GM19023 (cell line): ENCODE results near the gene NUP85.
"Not testable (repeated sequence)": the region's sequence is repeated elsewhere in the genome, so short reads cannot be mapped to it uniquely, and the experiment has no call there.

Source experiments
- ATAC-seq: cut with Tn5 transposase; IDR thresholded peaks from one replicate; pipeline ENCODE4 v1.9.1; 2021; ENCODE audit warnings: mild to moderate bottlenecking, moderate library complexity; ENCODE audit not compliant: unreplicated experiment

Gene NUP85

GRCh38 chr17:75266316-75267152 lies 61.1 kb downstream of the NUP85 start:
- no peak for ATAC-seq

GRCh38 chr17:75267153-75267410 lies 61.6 kb downstream of the NUP85 start:
- no peak for ATAC-seq

- no peak for ATAC-seq
These were observed 62.1 kb downstream of the NUP85 start for GRCh38 chr17:75267411-75268232.

GRCh38 chr17:75269844-75270217 lies 64.4 kb downstream of the NUP85 start:
- no peak for ATAC-seq

- ATAC-seq: peak; percentile 45
These were observed 64.9 kb downstream of the NUP85 start for GRCh38 chr17:75270218-75270965.

GRCh38 chr17:75270966-75271232 lies 65.4 kb downstream of the NUP85 start, which contains the start of gene MIF4GD:
TSS of gene MIF4GD (minus strand) at chr17:75271231. CDS start at chr17:75270195, 1,036 bp downstream.
- no peak for ATAC-seq

GRCh38 chr17:75271233-75271954 lies 65.9 kb downstream of the NUP85 start:
- ATAC-seq: peak; percentile 69

- no peak for ATAC-seq
These were observed 66.7 kb downstream of the NUP85 start for GRCh38 chr17:75271955-75272847.

GRCh38 chr17:75272848-75273184 lies 67.3 kb downstream of the NUP85 start:
- ATAC-seq: no peak

- no peak for ATAC-seq
These were observed 68.7 kb downstream of the NUP85 start for GRCh38 chr17:75273977-75274708.

GRCh38 chr17:75277664-75278071 lies 72.2 kb downstream of the NUP85 start:
- no peak for ATAC-seq

- not testable (repeated sequence) for ATAC-seq
These were observed 74.7 kb downstream of the NUP85 start for GRCh38 chr17:75280189-75280588.

- ATAC-seq: no peak
These were observed 79.6 kb downstream of the NUP85 start for GRCh38 chr17:75285123-75285522.
